Esophagus squamous epithelium (tissue), 4 donors: ENCODE measurements around the gene RBBP8NL.
"Not testable (repeated sequence)": the region's sequence is repeated elsewhere in the genome, so short reads cannot be mapped to it uniquely, and the experiment has no call there.

ENCODE experiments used
- CTCF ChIP-seq, 6 experiments: fragments of 450-650 bp in 4 of 6; fragments of 200-600 bp in 2 of 6; sonication (generic) in 2 of 6; IDR thresholded peaks; one replicate each; pipeline ENCODE4 v1.5.1; 2016 to 2019; ENCODE audit warnings: antibody characterized with exemption in 6 of 6, mild to moderate bottlenecking in 4 of 6, moderate library complexity in 4 of 6
- POLR2A ChIP-seq, 4 donors: fragments of 450-650 bp; IDR thresholded peaks; one replicate each; pipeline ENCODE4 v1.6.1; 2017; ENCODE audit warnings: antibody characterized with exemption in 4 of 4, mild to moderate bottlenecking in 4 of 4, moderate library complexity in 3 of 4

GRCh38 chr20:62373631-62374179 is 53.6 kb downstream of the RBBP8NL start:
- TF ChIP-seq CTCF, POLR2A (IDR thresholded peaks at IDR 0.05): not testable (repeated sequence)
